ENCODE results near the gene SEC31A. TPM values are rescaled to one million over a fixed set of nuclear protein-coding genes. Genes with fewer than 3 reads are reported as not detected.

The SEC31A gene
- total RNA-seq, 1 donor from 2014 or later = 210 TPM

GRCh38 chr4:82777857-82778525 lies 113.0 kb downstream of the SEC31A start:
- no peaks in the 10 kb centered on the region for H3K36me3 ChIP-seq
- H3K4me1 ChIP-seq = peaks cover 28% of the 10 kb centered on the region
- H3K27ac ChIP-seq = no peak overlapping the region
- H3K9me3 Mint-ChIP-seq = no peaks in the 10 kb centered on the region
- H3K27me3 Mint-ChIP-seq (ENCODE audit: insufficient read depth, low read depth) = peaks cover 5% of the 10 kb centered on the region
- peaks cover 19% of the 10 kb centered on the region for H3F3A ChIP-seq (ENCODE audit: low read depth)
- H3K36me3 Mint-ChIP-seq = peaks cover 11% of the 10 kb centered on the region
- no peak overlapping the region for H2AFZ ChIP-seq (replicated peaks)
- H3K4me3 Mint-ChIP-seq = no peak overlapping the region
- H3K9me3 ChIP-seq (ENCODE audit: low read depth) = no peaks in the 10 kb centered on the region
- DNase-seq (ENCODE audit: low spot score) = no peak
- no peaks in the 10 kb centered on the region for H3K79me2 ChIP-seq (ENCODE audit: low read depth)
- H3K27ac Mint-ChIP-seq = no peak overlapping the region
- H3K9ac ChIP-seq = no peak overlapping the region
- TF ChIP-seq EZH2phosphoT487 (IDR thresholded peaks at IDR 0.05) (no peak), CTCF (IDR thresholded peaks at IDR 0.05) (no peak), EZH2 (IDR thresholded peaks at IDR 0.05) (no peak)
- peaks cover 10% of the 10 kb centered on the region for H3K27me3 ChIP-seq
- no peak overlapping the region for H3K4me3 ChIP-seq
- no peak overlapping the region for H3K4me2 ChIP-seq
- H4K20me1 ChIP-seq (ENCODE audit: low read depth) = peaks cover 70% of the 10 kb centered on the region
- peaks cover 41% of the 10 kb centered on the region for H3K4me1 Mint-ChIP-seq

GRCh38 chr4:82776925-82777542 lies 113.9 kb downstream of the SEC31A start:
- H3K4me1 ChIP-seq = peaks cover 28% of the 10 kb centered on the region
- no peak overlapping the region for H2AFZ ChIP-seq (replicated peaks)
- H3K9me3 ChIP-seq (ENCODE audit: low read depth) = no peaks in the 10 kb centered on the region
- Mint-ChIP-seq H3K36me3 (peaks cover 15% of the 10 kb centered on the region), H3K9me3 (no peaks in the 10 kb centered on the region), H3K4me3 (no peak overlapping the region), H3K27ac (peak overlapping the region; percentile 53), H3K4me1 (peaks cover 35% of the 10 kb centered on the region), H3K27me3 (ENCODE audit: insufficient read depth, low read depth) (peaks cover 5% of the 10 kb centered on the region)
- no peak for DNase-seq (ENCODE audit: low spot score)
- no peaks in the 10 kb centered on the region for H3K36me3 ChIP-seq
- H3K79me2 ChIP-seq (ENCODE audit: low read depth) = no peaks in the 10 kb centered on the region
- peaks cover 64% of the 10 kb centered on the region for H4K20me1 ChIP-seq (ENCODE audit: low read depth)
- peaks cover 19% of the 10 kb centered on the region for H3F3A ChIP-seq (ENCODE audit: low read depth)
- no peak overlapping the region for H3K4me3 ChIP-seq
- H3K4me2 ChIP-seq = no peak overlapping the region
- H3K27me3 ChIP-seq = peaks cover under 1% of the 10 kb centered on the region
- H3K9ac ChIP-seq = no peak overlapping the region
- TF ChIP-seq EZH2phosphoT487 (IDR thresholded peaks at IDR 0.05) = no peak
- no peak overlapping the region for H3K27ac ChIP-seq

- H3K79me2 ChIP-seq (ENCODE audit: low read depth) = no peaks in the 10 kb centered on the region
- no peak for TF ChIP-seq CTCF (IDR thresholded peaks at IDR 0.05)
- TF ChIP-seq EZH2 (IDR thresholded peaks at IDR 0.05) = no peak
- TF ChIP-seq EZH2phosphoT487 (IDR thresholded peaks at IDR 0.05) = no peak
These were observed 115.7 kb downstream of the SEC31A start for GRCh38 chr4:82775243-82775642.

GRCh38 chr4:82774711-82775171 lies 116.2 kb downstream of the SEC31A start:
- no peak for TF ChIP-seq EZH2phosphoT487 (IDR thresholded peaks at IDR 0.05)
- H4K20me1 ChIP-seq (ENCODE audit: low read depth) = peaks cover 41% of the 10 kb centered on the region
- Mint-ChIP-seq H3K27me3 (ENCODE audit: insufficient read depth, low read depth) (peaks cover 5% of the 10 kb centered on the region), H3K27ac (peak overlapping the region; percentile 72), H3K4me3 (peak overlapping the region; percentile 30), H3K9me3 (no peaks in the 10 kb centered on the region), H3K36me3 (peaks cover 19% of the 10 kb centered on the region), H3K4me1 (peaks cover 29% of the 10 kb centered on the region)
- H3K9me3 ChIP-seq (ENCODE audit: low read depth) = no peaks in the 10 kb centered on the region
- no peaks in the 10 kb centered on the region for H3K79me2 ChIP-seq (ENCODE audit: low read depth)
- H3K4me2 ChIP-seq = peak overlapping the region; percentile 3
- no peaks in the 10 kb centered on the region for H3K36me3 ChIP-seq
- H2AFZ ChIP-seq (replicated peaks) = no peak overlapping the region
- DNase-seq (ENCODE audit: low spot score) = peak; percentile 50
- H3K9ac ChIP-seq = no peak overlapping the region
- H3F3A ChIP-seq (ENCODE audit: low read depth) = no peaks in the 10 kb centered on the region
- H3K4me3 ChIP-seq = no peak overlapping the region
- H3K27me3 ChIP-seq = no peaks in the 10 kb centered on the region
- H3K4me1 ChIP-seq = peaks cover 18% of the 10 kb centered on the region
- no peak overlapping the region for H3K27ac ChIP-seq

More at GRCh38 chr4:82775243-82775642, 115.7 kb downstream of the SEC31A start:
- Histone ChIP-seq H3K9me3 (ENCODE audit: low read depth) (no peaks in the 10 kb centered on the region), H3K4me2 (peak overlapping the region; percentile 3), H2AFZ (replicated peaks) (no peak overlapping the region), H3K27ac (no peak overlapping the region), H3K36me3 (no peaks in the 10 kb centered on the region), H4K20me1 (ENCODE audit: low read depth) (peaks cover 46% of the 10 kb centered on the region), H3K9ac (no peak overlapping the region), H3K4me1 (peaks cover 18% of the 10 kb centered on the region), H3K27me3 (no peaks in the 10 kb centered on the region), H3K4me3 (no peak overlapping the region), H3F3A (ENCODE audit: low read depth) (peaks cover 3% of the 10 kb centered on the region)
- no peak for DNase-seq (ENCODE audit: low spot score)
- H3K4me3 Mint-ChIP-seq = no peak overlapping the region
- no peaks in the 10 kb centered on the region for H3K9me3 Mint-ChIP-seq
- peaks cover 30% of the 10 kb centered on the region for H3K4me1 Mint-ChIP-seq
- H3K27me3 Mint-ChIP-seq (ENCODE audit: insufficient read depth, low read depth) = peaks cover 5% of the 10 kb centered on the region
- H3K27ac Mint-ChIP-seq = no peak overlapping the region
- H3K36me3 Mint-ChIP-seq = peaks cover 19% of the 10 kb centered on the region

Data from neural progenitor cell (in vitro differentiated cells).